ENCODE measurements around the gene ATP2B2.

DNA sequence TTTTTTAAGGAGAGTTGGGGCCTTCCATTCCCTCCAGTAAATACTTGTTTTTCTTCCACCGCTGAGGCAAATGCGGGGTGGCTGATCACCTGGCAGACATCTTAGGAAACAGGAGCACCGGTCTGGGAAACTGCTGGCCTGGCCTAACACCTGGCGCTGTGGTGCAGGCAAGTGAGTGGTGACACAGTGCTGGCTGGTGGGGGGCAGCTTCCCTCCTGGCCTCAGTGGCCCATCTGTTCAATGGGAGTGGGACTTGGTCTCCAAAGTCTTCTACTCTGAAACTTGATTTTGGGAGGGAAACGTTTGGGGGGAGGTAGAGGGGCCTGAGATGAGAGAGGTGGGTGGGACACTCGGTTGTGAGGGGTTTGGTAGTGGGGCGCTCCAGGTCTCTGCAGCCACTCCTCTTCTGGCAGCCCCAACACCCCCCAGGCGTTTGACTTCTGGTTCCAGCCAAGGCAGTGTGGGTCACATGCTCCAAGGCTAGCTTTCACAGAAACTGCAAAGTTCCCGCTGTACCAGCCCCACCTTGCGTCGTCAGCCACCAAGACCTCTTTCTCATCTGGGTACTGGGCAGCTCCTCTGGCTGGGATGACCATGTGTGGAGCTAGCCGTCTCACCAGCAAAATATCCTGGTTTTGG is 217.3 kb downstream of the ATP2B2 start:
- TF ChIP-seq CTCF (tag by site-specific recombination; IDR thresholded peaks at IDR 0.05) (no peak), ZNF223 (tag by site-specific recombination; IDR thresholded peaks at IDR 0.05) (no peak), ZBTB1 (tag by site-specific recombination; IDR thresholded peaks at IDR 0.05) (no peak), HOXD13 (CRISPR knock-in tag; IDR thresholded peaks at IDR 0.05; ENCODE audit: borderline replicate concordance) (no peak), ZNF133 (tag by site-specific recombination; IDR thresholded peaks at IDR 0.05) (no peak)
